Measurements from ENCODE around the gene GHRL.
A peak's percentile ranks its signal among the peaks of the same experiment; 100 is the strongest.
"Not testable (repeated sequence)": the region's sequence is repeated elsewhere in the genome, so short reads cannot be mapped to it uniquely, and the experiment has no call there.

Gene GHRL

GRCh38 chr3:10272476-10272875 lies 20.3 kb downstream of the GHRL start:
- DNase-seq, result not testable (repeated sequence)

- DNase-seq, result no peak
Observed at GRCh38 chr3:10269443-10269842, 23.3 kb downstream of the GHRL start.

- no peak for DNase-seq
Observed at GRCh38 chr3:10268930-10269329, 23.8 kb downstream of the GHRL start.

- no peak for DNase-seq
Observed at GRCh38 chr3:10268116-10268515, 24.6 kb downstream of the GHRL start.

GRCh38 chr3:10266936-10267335 lies 25.8 kb downstream of the GHRL start:
- DNase-seq, result not testable (repeated sequence)

- no peak for DNase-seq
Observed at GRCh38 chr3:10265833-10266232, 26.9 kb downstream of the GHRL start.

- no peak for DNase-seq
Observed at GRCh38 chr3:10263646-10264363, 28.9 kb downstream of the GHRL start.

- DNase-seq, result no peak
Observed at GRCh38 chr3:10262027-10262426, 30.7 kb downstream of the GHRL start.

GRCh38 chr3:10260211-10260701 lies 32.5 kb downstream of the GHRL start:
- no peak for DNase-seq

GRCh38 chr3:10259798-10260197 lies 32.9 kb downstream of the GHRL start:
- no peak for DNase-seq

GRCh38 chr3:10259036-10259435 lies 33.7 kb downstream of the GHRL start:
- no peak for DNase-seq

- DNase-seq, result no peak
Observed at GRCh38 chr3:10255835-10256234, 36.9 kb downstream of the GHRL start.

GRCh38 chr3:10253731-10254130 lies 39.0 kb downstream of the GHRL start:
- DNase-seq, result no peak

- DNase-seq, result no peak
Observed at GRCh38 chr3:10251006-10251405, 41.7 kb downstream of the GHRL start.

GRCh38 chr3:10249833-10250232 lies 42.9 kb downstream of the GHRL start:
- DNase-seq, result no peak

- DNase-seq, result no peak
Observed at GRCh38 chr3:10248984-10249748, 43.6 kb downstream of the GHRL start.

- DNase-seq, result peak; percentile 92
Observed at GRCh38 chr3:10248184-10248983, 44.4 kb downstream of the GHRL start, which contains the start of gene TATDN2. Gene TATDN2, plus strand, starts transcription at chr3:10248459. Its CDS starts 742 bp downstream, at chr3:10249201.

GRCh38 chr3:10247679-10248183 lies 45.0 kb downstream of the GHRL start:
- no peak for DNase-seq

- DNase-seq, result no peak
Observed at GRCh38 chr3:10245081-10245712, 47.5 kb downstream of the GHRL start.

GRCh38 chr3:10244009-10244408 lies 48.7 kb downstream of the GHRL start:
- no peak for DNase-seq

- no peak for DNase-seq
Observed at GRCh38 chr3:10242182-10243065, 50.3 kb downstream of the GHRL start.
